MM.1S (cell line): ENCODE measurements around the gene SEPTIN8.

Experiments
- CTCF ChIP-seq: fragments of 300-600 bp; sonication (generic); IDR thresholded peaks from 2 replicates; pipeline ENCODE4 v1.5.1; 2016; ENCODE audit warnings: antibody characterized with exemption, low read length, mixed read lengths
- EZH2phosphoT487 ChIP-seq: fragments of 300-600 bp; sonication (generic); IDR thresholded peaks from 2 replicates; pipeline ENCODE4 v1.6.1; 2018; ENCODE audit warnings: antibody characterized with exemption, low read length

- TF ChIP-seq CTCF (no peak), EZH2phosphoT487 (no peak)
Observed at GRCh38 chr5:132772291-132773070, 4.6 kb downstream of the SEPTIN8 start.
